DOHH2 (cell line): ENCODE data around the gene TGM3.

ENCODE experiments used
- H3F3A ChIP-seq: fragments of 200-600 bp; sonication (generic), shearing (Covaris generic); 2 replicates; pipeline ENCODE4 v1.6.0; 2016; ENCODE audit warnings: antibody characterized with exemption, mild to moderate bottlenecking; ENCODE audit not compliant: control insufficient read depth, insufficient read depth
- H3K27ac ChIP-seq: fragments of 200-600 bp; sonication (generic); 2 replicates; pipeline ENCODE4 v1.5.1; 2014; ENCODE audit warnings: low read depth, mild to moderate bottlenecking, low read length, moderate library complexity
- H3K27me3 ChIP-seq: fragments of 200-600 bp; sonication (generic); 2 replicates; pipeline ENCODE4 v1.6.1; 2014; ENCODE audit warnings: mild to moderate bottlenecking, low read length, mixed read lengths; ENCODE audit not compliant: control insufficient read depth
- H3K36me3 ChIP-seq: fragments of 200-600 bp; sonication (generic); 2 replicates; pipeline ENCODE4 v1.6.1; 2014; ENCODE audit warnings: mild to moderate bottlenecking, low read length, moderate library complexity, mixed read lengths; ENCODE audit not compliant: control insufficient read depth
- H3K4me1 ChIP-seq: fragments of 200-600 bp; sonication (generic); 2 replicates; pipeline ENCODE4 v1.6.1; 2014; ENCODE audit warnings: mild to moderate bottlenecking, low read length, mixed read lengths; ENCODE audit not compliant: control insufficient read depth
- H3K4me2 ChIP-seq: fragments of 200-600 bp; sonication (generic); 2 replicates; pipeline ENCODE4 v1.6.0; 2014; ENCODE audit warnings: mild to moderate bottlenecking, low read length, moderate library complexity
- H3K4me3 ChIP-seq: fragments of 200-600 bp; sonication (generic); 2 replicates; pipeline ENCODE4 v1.5.1; 2014; ENCODE audit warnings: mild to moderate bottlenecking, low read length, mixed read lengths
- H3K79me2 ChIP-seq: fragments of 200-600 bp; sonication (generic); 2 replicates; pipeline ENCODE4 v1.6.1; 2014; ENCODE audit warnings: mild to moderate bottlenecking, low read length, mixed read lengths; ENCODE audit not compliant: control insufficient read depth
- H3K9me2 ChIP-seq: fragments of 200-600 bp; sonication (generic); replicated peaks from 2 replicates; pipeline ENCODE4 v1.6.1; 2014; ENCODE audit warnings: mild to moderate bottlenecking, low read length, mixed read lengths; ENCODE audit not compliant: control insufficient read depth
- H3K9me3 ChIP-seq: fragments of 200-600 bp; sonication (generic); 2 replicates; pipeline ENCODE4 v1.6.1; 2014; ENCODE audit warnings: antibody characterized with exemption, low read length, mixed read lengths; ENCODE audit not compliant: control insufficient read depth, insufficient read depth
- H4K20me1 ChIP-seq: fragments of 200-600 bp; sonication (generic); 2 replicates; pipeline ENCODE4 v1.6.0; 2014; ENCODE audit warnings: low read depth, mild to moderate bottlenecking, antibody characterized with exemption, low read length, moderate library complexity; ENCODE audit not compliant: control insufficient read depth, insufficient read depth
- EZH2phosphoT487 ChIP-seq: fragments of 200-600 bp; sonication (generic); IDR thresholded peaks from 2 replicates; pipeline ENCODE4 v1.6.1; 2017; ENCODE audit warnings: borderline replicate concordance, mild to moderate bottlenecking, antibody characterized with exemption, low read length, moderate library complexity, mixed read lengths
- TF ChIP-seq, protein P1 (sequence below): fragments of 200-600 bp; sonication (generic); IDR thresholded peaks from one replicate; pipeline ENCODE4 v1.5.1; 2014; ENCODE audit warnings: antibody characterized with exemption, mild to moderate bottlenecking, low read depth, low read length; ENCODE audit not compliant: poor library complexity, severe bottlenecking

The TGM3 gene

DNA sequence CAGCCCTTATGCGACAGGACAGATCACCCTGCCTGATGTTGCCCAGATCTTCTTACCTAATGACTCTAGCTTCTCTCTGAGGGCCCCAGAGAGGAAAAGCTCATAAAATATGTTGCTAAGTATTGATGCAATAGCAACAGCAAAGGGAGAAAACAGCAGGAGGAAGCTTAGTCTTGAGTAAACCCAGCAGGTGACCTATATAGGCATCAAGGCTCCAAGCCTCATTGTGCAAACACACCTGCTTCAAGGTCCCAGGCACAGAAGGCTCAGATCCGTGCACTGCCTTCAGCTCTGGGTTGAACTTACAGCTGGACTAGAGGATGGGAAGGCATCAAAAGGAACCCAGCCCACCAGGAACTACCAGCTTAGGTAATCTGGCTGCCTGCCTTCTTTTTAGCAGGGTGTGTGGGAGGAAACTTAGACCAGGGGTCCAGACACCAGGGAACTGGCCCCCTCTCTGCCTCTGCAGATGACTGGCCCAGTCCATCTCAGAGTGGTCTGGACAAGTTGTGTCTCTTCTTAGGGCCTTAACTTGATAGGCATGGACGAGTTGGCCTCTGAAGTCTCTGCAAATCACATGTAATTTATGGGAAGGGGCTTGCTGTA, 34.4 kb downstream of the TGM3 start:
- H3K4me3 ChIP-seq = no peak overlapping the region
- H3F3A ChIP-seq = no peaks in the 10 kb centered on the region
- no peaks in the 10 kb centered on the region for H3K36me3 ChIP-seq
- no peaks in the 10 kb centered on the region for H4K20me1 ChIP-seq
- H3K9me3 ChIP-seq = no peaks in the 10 kb centered on the region
- no peak overlapping the region for H3K4me2 ChIP-seq
- no peaks in the 10 kb centered on the region for H3K9me2 ChIP-seq
- H3K27ac ChIP-seq = no peak overlapping the region
- TF ChIP-seq, protein P1, sequence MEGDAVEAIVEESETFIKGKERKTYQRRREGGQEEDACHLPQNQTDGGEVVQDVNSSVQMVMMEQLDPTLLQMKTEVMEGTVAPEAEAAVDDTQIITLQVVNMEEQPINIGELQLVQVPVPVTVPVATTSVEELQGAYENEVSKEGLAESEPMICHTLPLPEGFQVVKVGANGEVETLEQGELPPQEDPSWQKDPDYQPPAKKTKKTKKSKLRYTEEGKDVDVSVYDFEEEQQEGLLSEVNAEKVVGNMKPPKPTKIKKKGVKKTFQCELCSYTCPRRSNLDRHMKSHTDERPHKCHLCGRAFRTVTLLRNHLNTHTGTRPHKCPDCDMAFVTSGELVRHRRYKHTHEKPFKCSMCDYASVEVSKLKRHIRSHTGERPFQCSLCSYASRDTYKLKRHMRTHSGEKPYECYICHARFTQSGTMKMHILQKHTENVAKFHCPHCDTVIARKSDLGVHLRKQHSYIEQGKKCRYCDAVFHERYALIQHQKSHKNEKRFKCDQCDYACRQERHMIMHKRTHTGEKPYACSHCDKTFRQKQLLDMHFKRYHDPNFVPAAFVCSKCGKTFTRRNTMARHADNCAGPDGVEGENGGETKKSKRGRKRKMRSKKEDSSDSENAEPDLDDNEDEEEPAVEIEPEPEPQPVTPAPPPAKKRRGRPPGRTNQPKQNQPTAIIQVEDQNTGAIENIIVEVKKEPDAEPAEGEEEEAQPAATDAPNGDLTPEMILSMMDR = no peak
- TF ChIP-seq EZH2phosphoT487 = no peak
- H3K27me3 ChIP-seq = peaks cover 2% of the 10 kb centered on the region; the same call in 1 of the 2 replicates
- no peaks in the 10 kb centered on the region for H3K79me2 ChIP-seq
- H3K4me1 ChIP-seq = no peaks in the 10 kb centered on the region

DNA sequence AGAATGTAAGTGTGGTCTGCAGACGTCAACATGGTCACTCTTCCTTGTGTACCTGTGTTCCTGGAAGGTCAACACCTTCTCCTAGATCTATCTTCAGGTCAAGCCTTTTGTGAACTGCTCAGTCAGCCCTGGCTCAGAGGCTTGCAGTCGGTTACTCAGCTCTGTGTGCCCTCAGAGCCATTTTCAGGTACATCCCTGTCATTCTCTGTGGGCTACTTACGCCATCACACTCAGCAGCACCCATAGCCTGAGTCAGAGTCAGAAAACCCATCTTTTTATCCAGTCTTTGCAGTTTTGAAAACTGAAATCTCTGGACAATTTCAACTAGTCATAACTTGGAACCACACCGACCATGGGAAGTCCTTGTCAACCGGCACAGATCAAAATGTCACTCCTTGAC, 35.3 kb downstream of the TGM3 start:
- Histone ChIP-seq H3K27me3 (peaks cover 2% of the 10 kb centered on the region; the same call in 1 of the 2 replicates), H3K27ac (no peak overlapping the region), H3K36me3 (no peaks in the 10 kb centered on the region), H4K20me1 (no peaks in the 10 kb centered on the region), H3K4me3 (no peak overlapping the region), H3K4me2 (no peak overlapping the region), H3K79me2 (no peaks in the 10 kb centered on the region), H3F3A (no peaks in the 10 kb centered on the region), H3K9me2 (no peaks in the 10 kb centered on the region), H3K9me3 (no peaks in the 10 kb centered on the region), H3K4me1 (no peaks in the 10 kb centered on the region)
- TF ChIP-seq, protein P1 = no peak
- TF ChIP-seq EZH2phosphoT487 = no peak

DNA sequence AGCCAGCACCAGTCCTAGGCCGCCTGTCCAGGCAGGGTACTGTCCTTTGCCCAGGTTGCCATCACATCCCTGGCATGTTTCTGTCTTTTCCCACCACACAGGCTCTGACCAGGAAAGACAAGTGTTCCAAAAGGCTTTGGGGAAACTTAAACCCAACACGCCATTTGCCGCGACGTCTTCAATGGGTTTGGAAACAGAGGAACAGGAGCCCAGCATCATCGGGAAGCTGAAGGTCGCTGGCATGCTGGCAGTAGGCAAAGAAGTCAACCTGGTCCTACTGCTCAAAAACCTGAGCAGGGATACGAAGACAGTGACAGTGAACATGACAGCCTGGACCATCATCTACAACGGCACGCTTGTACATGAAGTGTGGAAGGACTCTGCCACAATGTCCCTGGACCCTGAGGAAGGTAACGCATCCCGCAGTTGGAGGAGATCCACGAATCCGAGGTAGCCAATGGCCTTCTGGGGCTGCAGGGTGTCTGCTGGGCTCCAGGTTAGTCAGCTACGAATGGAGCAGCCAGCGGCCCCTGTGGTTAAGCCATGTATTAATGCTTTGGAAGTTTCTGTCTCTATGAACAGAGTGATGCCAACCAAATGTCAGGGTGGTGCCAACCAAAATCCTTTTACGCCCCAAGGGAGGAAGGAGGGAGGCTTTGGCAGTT, 36.2 kb downstream of the TGM3 start:
- Histone ChIP-seq H3K4me3 (no peak overlapping the region), H3K27me3 (peaks cover 2% of the 10 kb centered on the region; the same call in 1 of the 2 replicates), H3K36me3 (no peaks in the 10 kb centered on the region), H3K9me3 (no peaks in the 10 kb centered on the region), H3K4me1 (no peaks in the 10 kb centered on the region), H3K79me2 (no peaks in the 10 kb centered on the region), H3K9me2 (no peaks in the 10 kb centered on the region), H3F3A (no peaks in the 10 kb centered on the region), H4K20me1 (no peaks in the 10 kb centered on the region), H3K27ac (no peak overlapping the region), H3K4me2 (no peak overlapping the region)
- no peak for TF ChIP-seq EZH2phosphoT487
- TF ChIP-seq, protein P1 = no peak
